HEK293 (cell line): ENCODE results near the gene SLC7A1.

ENCODE experiments used
- GLI2 ChIP-seq: fragments of 450-650 bp; formaldehyde crosslinking; IDR thresholded peaks from 2 replicates; pipeline ENCODE4; 2017; ENCODE audit warnings: missing biosample characterization, missing genetic modification characterization, low read depth, borderline replicate concordance
- SETDB1 ChIP-seq: IDR thresholded peaks from one replicate; pipeline ENCODE4 v1.6.1; 2017; ENCODE audit warnings: mild to moderate bottlenecking, low read length, moderate library complexity, mixed read lengths; ENCODE audit not compliant: insufficient read length
- YY1 ChIP-seq: fragments of 450-650 bp; formaldehyde crosslinking; IDR thresholded peaks from 2 replicates; pipeline ENCODE4 v1.5.1; 2018; ENCODE audit warnings: missing biosample characterization, missing genetic modification characterization
- ZNF221 ChIP-seq: fragments of 450-650 bp; formaldehyde crosslinking; IDR thresholded peaks from 2 replicates; pipeline ENCODE4 v1.5.1; 2017; ENCODE audit warnings: missing biosample characterization, missing genetic modification characterization, borderline replicate concordance
- ZNF266 ChIP-seq: fragments of 450-650 bp; formaldehyde crosslinking; IDR thresholded peaks from 2 replicates; pipeline ENCODE4 v1.5.1; 2016; ENCODE audit warnings: missing biosample characterization, missing genetic modification characterization, low read depth
- ZNF274 ChIP-seq, 2 experiments: fragments of 200-500 bp in 1 of 2; fragments of 450-650 bp in 1 of 2; sonication (Bioruptor generic) in 1 of 2; formaldehyde crosslinking in 1 of 2; IDR thresholded peaks; 2 replicates each; pipeline versions ENCODE4 v1.5.1 to v1.6.1; 2014 to 2016; ENCODE audit warnings: borderline replicate concordance in 1 of 2, inconsistent platforms in 1 of 2, low read length in 1 of 2, missing biosample characterization in 1 of 2, missing genetic modification characterization in 1 of 2
- ZNF555 ChIP-seq: fragments of 450-650 bp; formaldehyde crosslinking; conservative IDR thresholded peaks from 2 replicates; pipeline ENCODE4 v1.5.1; 2017; ENCODE audit warnings: missing biosample characterization, mild to moderate bottlenecking, missing genetic modification characterization, inconsistent platforms
- ZNF596 ChIP-seq: fragments of 450-650 bp; IDR thresholded peaks from 2 replicates; pipeline ENCODE4 v1.5.0; 2018; ENCODE audit warnings: missing biosample characterization, mild to moderate bottlenecking, missing genetic modification characterization, moderate library complexity
- ZNF707 ChIP-seq: fragments of 450-650 bp; formaldehyde crosslinking; IDR thresholded peaks from 2 replicates; pipeline ENCODE4 v1.5.1; 2016; ENCODE audit warnings: missing biosample characterization, missing genetic modification characterization
- ZNF792 ChIP-seq: fragments of 450-650 bp; formaldehyde crosslinking; IDR thresholded peaks from 2 replicates; pipeline ENCODE4 v1.5.1; 2016; ENCODE audit warnings: missing biosample characterization, missing genetic modification characterization
- TF ChIP-seq, protein P1 (sequence below): fragments of 450-650 bp; formaldehyde crosslinking; IDR thresholded peaks from 2 replicates; pipeline ENCODE4 v1.5.1; 2016; ENCODE audit warnings: missing biosample characterization, missing genetic modification characterization
- TF ChIP-seq, protein P2 (sequence below): fragments of 450-650 bp; formaldehyde crosslinking; IDR thresholded peaks from 2 replicates; pipeline ENCODE4 v1.5.1; 2016; ENCODE audit warnings: missing biosample characterization, missing genetic modification characterization
- TF ChIP-seq, protein P3 (sequence below): fragments of 450-650 bp; formaldehyde crosslinking; conservative IDR thresholded peaks from 2 replicates; pipeline ENCODE4 v1.5.1; 2016; ENCODE audit warnings: low read depth, missing biosample characterization, missing genetic modification characterization

DNA sequence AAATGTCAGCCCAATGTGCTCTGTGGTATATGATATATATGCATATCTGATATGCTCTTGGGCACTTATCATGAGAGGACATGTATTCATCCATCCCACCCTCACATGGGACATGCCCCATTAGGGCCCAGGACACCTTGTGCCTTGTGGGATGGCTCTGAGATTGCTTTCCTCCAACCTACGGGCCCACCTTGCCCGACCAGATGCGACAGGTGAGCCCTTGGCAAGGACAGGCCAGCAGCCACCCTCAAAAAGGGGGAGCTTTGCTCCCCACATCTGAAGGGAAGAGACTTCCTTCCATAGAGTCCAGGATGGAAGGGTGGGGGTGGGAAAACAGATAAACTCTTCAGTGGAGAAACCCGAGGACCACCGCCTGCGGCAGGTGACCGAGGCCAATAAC, 58.6 kb downstream of the SLC7A1 start:
- TF ChIP-seq, protein P1, sequence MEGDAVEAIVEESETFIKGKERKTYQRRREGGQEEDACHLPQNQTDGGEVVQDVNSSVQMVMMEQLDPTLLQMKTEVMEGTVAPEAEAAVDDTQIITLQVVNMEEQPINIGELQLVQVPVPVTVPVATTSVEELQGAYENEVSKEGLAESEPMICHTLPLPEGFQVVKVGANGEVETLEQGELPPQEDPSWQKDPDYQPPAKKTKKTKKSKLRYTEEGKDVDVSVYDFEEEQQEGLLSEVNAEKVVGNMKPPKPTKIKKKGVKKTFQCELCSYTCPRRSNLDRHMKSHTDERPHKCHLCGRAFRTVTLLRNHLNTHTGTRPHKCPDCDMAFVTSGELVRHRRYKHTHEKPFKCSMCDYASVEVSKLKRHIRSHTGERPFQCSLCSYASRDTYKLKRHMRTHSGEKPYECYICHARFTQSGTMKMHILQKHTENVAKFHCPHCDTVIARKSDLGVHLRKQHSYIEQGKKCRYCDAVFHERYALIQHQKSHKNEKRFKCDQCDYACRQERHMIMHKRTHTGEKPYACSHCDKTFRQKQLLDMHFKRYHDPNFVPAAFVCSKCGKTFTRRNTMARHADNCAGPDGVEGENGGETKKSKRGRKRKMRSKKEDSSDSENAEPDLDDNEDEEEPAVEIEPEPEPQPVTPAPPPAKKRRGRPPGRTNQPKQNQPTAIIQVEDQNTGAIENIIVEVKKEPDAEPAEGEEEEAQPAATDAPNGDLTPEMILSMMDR (tag by site-specific recombination), result no peak
- no peak for TF ChIP-seq ZNF555 (tag by site-specific recombination)
- TF ChIP-seq, protein P2, sequence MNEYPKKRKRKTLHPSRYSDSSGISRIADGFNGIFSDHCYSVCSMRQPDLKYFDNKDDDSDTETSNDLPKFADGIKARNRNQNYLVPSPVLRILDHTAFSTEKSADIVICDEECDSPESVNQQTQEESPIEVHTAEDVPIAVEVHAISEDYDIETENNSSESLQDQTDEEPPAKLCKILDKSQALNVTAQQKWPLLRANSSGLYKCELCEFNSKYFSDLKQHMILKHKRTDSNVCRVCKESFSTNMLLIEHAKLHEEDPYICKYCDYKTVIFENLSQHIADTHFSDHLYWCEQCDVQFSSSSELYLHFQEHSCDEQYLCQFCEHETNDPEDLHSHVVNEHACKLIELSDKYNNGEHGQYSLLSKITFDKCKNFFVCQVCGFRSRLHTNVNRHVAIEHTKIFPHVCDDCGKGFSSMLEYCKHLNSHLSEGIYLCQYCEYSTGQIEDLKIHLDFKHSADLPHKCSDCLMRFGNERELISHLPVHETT, result no peak
- no peak for TF ChIP-seq YY1 (tag by site-specific recombination)
- no peak for TF ChIP-seq ZNF266 (tag by site-specific recombination)
- TF ChIP-seq SETDB1, result no peak
- TF ChIP-seq ZNF274 (IDR thresholded peaks at IDR 0.05; ENCODE audit: low read length), result no peak
- no peak for TF ChIP-seq ZNF274 (tag by site-specific recombination; IDR thresholded peaks at IDR 0.05; ENCODE audit: borderline replicate concordance)
- no peak for TF ChIP-seq GLI2
- no peak for TF ChIP-seq ZNF792 (tag by site-specific recombination)
- no peak for TF ChIP-seq ZNF221
- no peak for TF ChIP-seq ZNF596 (tag by site-specific recombination)
- no peak for TF ChIP-seq ZNF707 (tag by site-specific recombination)
- TF ChIP-seq, protein P3, sequence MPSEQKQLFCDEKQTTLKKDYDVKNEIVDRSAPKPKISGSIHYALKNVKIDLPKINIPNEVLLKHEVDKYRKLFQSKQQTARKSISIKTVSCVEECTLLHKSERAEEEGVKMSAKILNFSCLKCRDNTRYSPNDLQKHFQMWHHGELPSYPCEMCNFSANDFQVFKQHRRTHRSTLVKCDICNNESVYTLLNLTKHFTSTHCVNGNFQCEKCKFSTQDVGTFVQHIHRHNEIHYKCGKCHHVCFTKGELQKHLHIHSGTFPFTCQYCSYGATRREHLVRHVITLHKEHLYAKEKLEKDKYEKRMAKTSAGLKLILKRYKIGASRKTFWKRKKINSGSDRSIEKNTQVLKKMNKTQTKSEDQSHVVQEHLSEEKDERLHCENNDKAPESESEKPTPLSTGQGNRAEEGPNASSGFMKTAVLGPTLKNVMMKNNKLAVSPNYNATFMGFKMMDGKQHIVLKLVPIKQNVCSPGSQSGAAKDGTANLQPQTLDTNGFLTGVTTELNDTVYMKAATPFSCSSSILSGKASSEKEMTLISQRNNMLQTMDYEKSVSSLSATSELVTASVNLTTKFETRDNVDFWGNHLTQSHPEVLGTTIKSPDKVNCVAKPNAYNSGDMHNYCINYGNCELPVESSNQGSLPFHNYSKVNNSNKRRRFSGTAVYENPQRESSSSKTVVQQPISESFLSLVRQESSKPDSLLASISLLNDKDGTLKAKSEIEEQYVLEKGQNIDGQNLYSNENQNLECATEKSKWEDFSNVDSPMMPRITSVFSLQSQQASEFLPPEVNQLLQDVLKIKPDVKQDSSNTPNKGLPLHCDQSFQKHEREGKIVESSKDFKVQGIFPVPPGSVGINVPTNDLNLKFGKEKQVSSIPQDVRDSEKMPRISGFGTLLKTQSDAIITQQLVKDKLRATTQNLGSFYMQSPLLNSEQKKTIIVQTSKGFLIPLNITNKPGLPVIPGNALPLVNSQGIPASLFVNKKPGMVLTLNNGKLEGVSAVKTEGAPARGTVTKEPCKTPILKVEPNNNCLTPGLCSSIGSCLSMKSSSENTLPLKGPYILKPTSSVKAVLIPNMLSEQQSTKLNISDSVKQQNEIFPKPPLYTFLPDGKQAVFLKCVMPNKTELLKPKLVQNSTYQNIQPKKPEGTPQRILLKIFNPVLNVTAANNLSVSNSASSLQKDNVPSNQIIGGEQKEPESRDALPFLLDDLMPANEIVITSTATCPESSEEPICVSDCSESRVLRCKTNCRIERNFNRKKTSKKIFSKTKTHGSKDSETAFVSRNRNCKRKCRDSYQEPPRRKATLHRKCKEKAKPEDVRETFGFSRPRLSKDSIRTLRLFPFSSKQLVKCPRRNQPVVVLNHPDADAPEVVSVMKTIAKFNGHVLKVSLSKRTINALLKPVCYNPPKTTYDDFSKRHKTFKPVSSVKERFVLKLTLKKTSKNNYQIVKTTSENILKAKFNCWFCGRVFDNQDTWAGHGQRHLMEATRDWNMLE (tag by site-specific recombination), result no peak
